Kidney glomerular epithelial cell (primary cell): Measurements from ENCODE around the gene KRTAP16-1.
A peak's percentile ranks its signal among the peaks of the same experiment; 100 is the strongest.

ENCODE experiments used
- DNase-seq: peaks from one replicate; lab custom pipeline; 2025; lab: John Stamatoyannopoulos, UW

KRTAP16-1 gene

GRCh38 chr17:41329279-41329948, 20.3 kb upstream of the KRTAP16-1 start:
- DNase-seq, result peak; percentile 39

DNA sequence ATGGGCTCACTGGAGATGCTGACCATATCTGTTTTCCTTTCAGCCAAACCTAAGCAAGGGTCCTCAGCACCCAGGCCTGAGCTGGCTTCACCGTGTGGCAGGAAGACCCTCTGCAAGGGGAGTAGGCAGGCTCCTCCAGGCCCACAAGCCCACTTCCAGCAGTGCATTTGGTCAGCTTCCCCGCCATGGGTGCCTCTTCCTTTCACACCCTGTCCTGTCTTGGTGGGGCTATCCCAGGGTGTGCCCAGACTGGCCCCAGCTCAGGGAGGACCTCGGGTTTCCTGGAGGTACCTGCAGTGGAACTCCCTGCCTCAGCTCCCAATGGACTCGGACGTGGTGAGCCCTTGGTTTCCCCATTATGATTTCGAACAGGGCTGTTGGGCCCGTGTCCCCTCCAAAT, 19.1 kb upstream of the KRTAP16-1 start:
- no peak for DNase-seq

- DNase-seq, result no peak
Observed at GRCh38 chr17:41327411-41328120, 18.5 kb upstream of the KRTAP16-1 start.

GRCh38 chr17:41326173-41327145, 17.4 kb upstream of the KRTAP16-1 start:
- DNase-seq, result no peak

DNA sequence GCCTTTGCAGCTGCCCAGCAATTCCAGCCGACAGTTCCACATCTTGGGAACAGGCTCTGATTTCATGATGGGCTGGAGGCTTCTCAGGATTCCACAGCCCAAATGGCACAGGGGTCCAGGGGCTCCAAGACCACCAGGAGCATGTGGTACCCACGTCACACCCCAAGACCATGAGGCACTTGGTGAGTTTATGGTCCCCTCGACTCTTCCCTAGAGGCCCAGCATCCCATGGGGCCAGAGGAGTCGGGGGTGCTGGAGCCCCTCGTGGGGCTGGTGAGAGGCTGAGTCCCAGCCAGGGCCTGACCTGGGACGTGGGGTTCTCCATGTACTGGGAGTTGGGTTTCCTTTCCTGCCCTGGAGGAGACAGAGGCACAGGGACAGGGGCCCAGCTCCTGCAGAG, 16.5 kb upstream of the KRTAP16-1 start:
- no peak for DNase-seq

- no peak for DNase-seq
Observed at GRCh38 chr17:41325126-41325525, 16.0 kb upstream of the KRTAP16-1 start.

GRCh38 chr17:41324180-41325075, 15.3 kb upstream of the KRTAP16-1 start:
- DNase-seq, result peak; percentile 5

- DNase-seq, result no peak
Observed at GRCh38 chr17:41322903-41323895, 14.1 kb upstream of the KRTAP16-1 start.

GRCh38 chr17:41322094-41322902, 13.2 kb upstream of the KRTAP16-1 start:
- DNase-seq, result peak; percentile 75

- DNase-seq, result no peak
Observed at GRCh38 chr17:41318231-41318630, 9.1 kb upstream of the KRTAP16-1 start.

DNA sequence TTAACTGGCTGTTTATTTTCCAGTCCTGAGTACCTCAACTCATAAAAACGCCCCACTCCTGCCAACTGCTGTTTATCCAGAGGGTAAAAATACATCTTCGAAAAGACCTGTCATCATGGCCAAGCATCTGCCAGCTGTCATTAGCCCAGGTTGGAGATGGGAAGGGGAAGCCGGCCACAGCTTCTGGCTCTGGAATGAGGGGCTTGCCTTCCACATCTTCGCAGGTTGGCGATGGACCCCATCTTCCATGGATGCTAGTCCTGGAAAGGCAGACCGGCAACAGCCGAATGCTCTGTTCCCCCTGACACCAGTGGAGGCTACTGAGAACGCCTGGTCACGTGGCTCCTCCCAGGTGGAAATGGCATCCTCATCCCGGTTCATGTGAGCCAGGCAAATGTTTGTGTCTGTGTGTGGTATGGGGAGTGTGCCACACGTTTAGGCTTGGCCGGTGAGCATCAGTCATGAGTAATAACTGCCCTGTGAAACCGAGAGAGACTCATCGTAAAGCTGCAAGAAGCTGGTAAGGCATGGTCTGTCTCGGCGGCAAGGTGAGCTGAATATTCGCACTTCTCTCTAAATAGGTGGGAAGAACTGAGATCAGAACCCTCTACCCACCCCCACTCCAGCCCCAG, 6.8 kb upstream of the KRTAP16-1 start:
- no peak for DNase-seq

- DNase-seq, result no peak
Observed at GRCh38 chr17:41315204-41315794, 6.2 kb upstream of the KRTAP16-1 start, which contains the start of gene KRTAP17-1. Gene KRTAP17-1 (minus strand): TSS chr17:41315710. CDS start chr17:41315650, 60 bp downstream.

DNA sequence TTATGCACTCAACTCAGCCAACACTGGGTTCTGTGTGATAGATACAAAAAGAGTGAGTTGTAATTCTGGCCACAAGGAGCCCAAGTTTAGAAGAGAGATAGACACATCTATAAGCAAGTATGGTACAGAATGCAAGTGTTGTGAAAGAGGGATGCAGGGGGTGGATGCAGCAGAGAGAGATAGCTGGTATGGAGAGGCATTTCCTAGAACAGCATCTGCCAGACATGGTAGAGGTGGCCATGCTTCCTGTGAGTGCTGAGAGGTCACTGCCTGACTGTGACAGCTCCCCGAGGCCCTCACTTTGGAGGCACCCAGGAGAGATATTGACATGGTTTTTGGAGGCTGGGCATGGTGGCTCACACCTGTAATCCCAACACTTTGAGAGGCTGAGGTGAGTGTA, 2.0 kb upstream of the KRTAP16-1 start:
- no peak for DNase-seq

DNA sequence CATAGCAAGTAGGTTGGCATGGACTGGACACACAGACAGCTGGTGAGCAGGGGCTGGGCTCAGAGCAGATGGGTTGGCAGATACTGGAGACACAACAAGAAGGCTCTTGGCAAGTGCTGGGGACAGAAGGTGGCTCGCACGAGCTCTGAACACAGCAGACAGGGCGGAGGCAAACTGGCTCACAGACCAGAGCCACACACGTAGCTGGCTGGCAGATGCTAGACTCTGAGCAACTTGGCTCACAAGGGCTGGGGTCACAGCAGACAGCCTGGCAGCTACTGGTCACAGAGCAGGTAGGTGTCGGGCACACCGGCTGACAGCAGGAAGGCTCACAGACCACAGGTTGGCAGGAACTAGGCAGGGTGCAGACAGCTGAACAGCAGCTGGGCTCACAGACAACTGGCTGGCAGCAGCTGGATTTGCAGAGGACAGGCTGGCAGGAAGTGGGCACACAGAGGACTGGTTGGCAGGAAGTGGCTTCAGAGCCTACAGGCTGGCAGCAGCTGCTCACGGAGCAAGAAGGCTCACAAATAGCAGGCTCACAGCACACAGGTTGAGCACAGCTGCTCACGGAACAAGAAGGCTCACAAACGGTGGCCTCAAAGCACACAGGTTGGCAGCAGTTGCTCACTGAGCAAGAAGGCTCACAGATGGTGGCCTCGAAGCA, 725 bp downstream of the KRTAP16-1 start:
- no peak for DNase-seq

DNA sequence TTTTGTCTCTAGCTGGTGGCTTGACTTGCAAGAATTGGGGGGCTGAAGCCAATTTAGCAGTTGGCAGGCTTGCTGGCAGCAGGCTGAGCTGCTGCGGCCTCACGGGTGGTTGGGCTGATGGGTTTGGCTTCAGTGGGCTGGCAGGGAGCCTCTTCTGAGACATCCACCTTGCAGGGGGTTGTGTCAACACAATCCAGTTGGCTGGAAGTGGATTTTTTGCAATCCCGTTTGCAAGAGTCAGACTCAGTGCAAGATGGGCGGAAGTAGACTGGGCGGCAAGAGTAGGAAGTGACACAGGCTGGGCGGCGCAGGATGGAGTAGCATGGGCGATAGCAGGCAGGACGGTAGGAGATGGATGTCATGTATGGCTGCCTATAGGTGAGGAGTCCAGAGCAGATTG, 1.5 kb downstream of the KRTAP16-1 start:
- DNase-seq, result no peak

- no peak for DNase-seq
Observed at GRCh38 chr17:41304091-41304490, 5.0 kb downstream of the KRTAP16-1 start.

DNA sequence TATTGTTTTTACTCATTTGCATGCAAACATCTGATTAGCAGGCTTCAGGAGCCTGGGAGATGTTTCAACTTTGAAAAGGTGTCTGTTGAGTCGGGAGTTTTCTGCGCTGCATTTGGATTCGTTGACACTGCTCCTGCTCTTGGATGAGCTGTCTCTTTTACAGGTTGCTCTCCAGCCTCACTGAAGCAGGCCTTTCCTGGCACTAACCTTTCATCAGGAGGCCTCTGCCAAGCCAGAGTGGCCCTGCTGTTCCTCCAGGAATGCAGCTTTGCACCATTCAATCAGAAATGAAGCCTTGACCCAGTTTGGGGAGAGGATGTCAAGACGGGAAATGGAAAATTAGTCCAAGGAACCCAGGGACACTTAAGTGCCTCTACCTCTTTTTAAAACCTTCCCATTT, 6.1 kb downstream of the KRTAP16-1 start:
- no peak for DNase-seq
